Astrocyte (in vitro differentiated cells and primary cell): ENCODE results near the gene CHMP3.

Experiments
- EZH2 ChIP-seq: IDR thresholded peaks from 2 replicates; pipeline ENCODE4 v1.6.1; 2012; ENCODE audit warnings: mild to moderate bottlenecking, low read length, inconsistent platforms; ENCODE audit not compliant: insufficient read depth
- TF ChIP-seq, protein P1 (sequence below): IDR thresholded peaks from 2 replicates; pipeline ENCODE4 v1.5.1; 2011; ENCODE audit warnings: low read depth, mild to moderate bottlenecking, inconsistent platforms, low read length, moderate library complexity; ENCODE audit not compliant: insufficient read depth

DNA sequence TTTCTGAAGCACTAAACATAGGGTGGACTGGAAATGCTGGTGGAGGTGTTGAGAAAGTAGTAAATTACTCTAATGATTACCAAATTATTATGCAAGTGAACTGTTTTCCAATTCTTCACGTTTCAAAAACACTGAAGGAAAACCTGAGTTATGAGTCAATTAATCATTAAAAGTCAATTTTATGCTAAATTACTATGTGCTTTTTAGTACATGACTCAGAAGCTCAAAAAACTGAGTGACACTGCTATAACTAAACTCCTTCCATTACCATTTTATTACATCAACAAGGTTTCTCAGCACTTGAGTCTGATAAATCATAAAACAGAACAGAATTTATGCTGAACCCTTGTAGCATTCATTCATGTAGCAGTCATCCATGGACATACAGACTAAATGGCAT, 20.4 kb downstream of the CHMP3 start:
- TF ChIP-seq, protein P1, sequence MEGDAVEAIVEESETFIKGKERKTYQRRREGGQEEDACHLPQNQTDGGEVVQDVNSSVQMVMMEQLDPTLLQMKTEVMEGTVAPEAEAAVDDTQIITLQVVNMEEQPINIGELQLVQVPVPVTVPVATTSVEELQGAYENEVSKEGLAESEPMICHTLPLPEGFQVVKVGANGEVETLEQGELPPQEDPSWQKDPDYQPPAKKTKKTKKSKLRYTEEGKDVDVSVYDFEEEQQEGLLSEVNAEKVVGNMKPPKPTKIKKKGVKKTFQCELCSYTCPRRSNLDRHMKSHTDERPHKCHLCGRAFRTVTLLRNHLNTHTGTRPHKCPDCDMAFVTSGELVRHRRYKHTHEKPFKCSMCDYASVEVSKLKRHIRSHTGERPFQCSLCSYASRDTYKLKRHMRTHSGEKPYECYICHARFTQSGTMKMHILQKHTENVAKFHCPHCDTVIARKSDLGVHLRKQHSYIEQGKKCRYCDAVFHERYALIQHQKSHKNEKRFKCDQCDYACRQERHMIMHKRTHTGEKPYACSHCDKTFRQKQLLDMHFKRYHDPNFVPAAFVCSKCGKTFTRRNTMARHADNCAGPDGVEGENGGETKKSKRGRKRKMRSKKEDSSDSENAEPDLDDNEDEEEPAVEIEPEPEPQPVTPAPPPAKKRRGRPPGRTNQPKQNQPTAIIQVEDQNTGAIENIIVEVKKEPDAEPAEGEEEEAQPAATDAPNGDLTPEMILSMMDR, result no peak
- TF ChIP-seq EZH2, result no peak
